HEK293 (cell line): Measurements from ENCODE around the gene LAMA2.

ENCODE experiments used
- CTCF ChIA-PET: fragments of 350-600 bp; formaldehyde crosslinking; extraction: SDS; loops from one replicate; lab custom pipeline; 2021; ENCODE audit warnings: antibody characterized with exemption; lab: Yijun Ruan, JAX
- POLR2A ChIA-PET: fragments of 300-600 bp; formaldehyde crosslinking; extraction: SDS; loops from one replicate; lab custom pipeline; 2020; ENCODE audit warnings: antibody characterized with exemption, inconsistent platforms; lab: Yijun Ruan, JAX
- H3K27ac ChIP-seq: fragments of 200-500 bp; sonication (Bioruptor generic); 2 replicates; pipeline ENCODE4 v1.5.1; 2014; ENCODE audit warnings: low read depth, low read length, control low read depth, inconsistent platforms; ENCODE audit errors: extremely low read depth
- H3K36me3 ChIP-seq, 2 experiments: fragments of 200-500 bp in 1 of 2; sonication (Bioruptor generic) in 1 of 2; 1 replicate in 1 of 2; 2 replicates in 1 of 2; pipeline ENCODE4 v1.5.1; 2014 to 2017; ENCODE audit warnings: inconsistent platforms in 2 of 2, low read length in 2 of 2; ENCODE audit not compliant: control insufficient read depth in 2 of 2, insufficient read depth in 1 of 2
- H3K4me1 ChIP-seq: fragments of 200-500 bp; sonication (Bioruptor generic); 2 replicates; pipeline ENCODE4 v1.5.1; 2014; ENCODE audit warnings: mild to moderate bottlenecking, low read length, inconsistent platforms; ENCODE audit not compliant: control insufficient read depth, insufficient read depth
- H3K4me3 ChIP-seq: 2 replicates; pipeline ENCODE4 v1.5.1; 2011; ENCODE audit warnings: low read depth, mild to moderate bottlenecking, control low read depth, low read length, moderate library complexity
- H3K9me3 ChIP-seq: fragments of 200-500 bp; sonication (Bioruptor generic); 2 replicates; pipeline ENCODE4 v1.5.1; 2014; ENCODE audit warnings: low read depth, low read length, inconsistent platforms; ENCODE audit not compliant: control insufficient read depth, insufficient read depth
- MYNN ChIP-seq: fragments of 450-650 bp; formaldehyde crosslinking; IDR thresholded peaks from 2 replicates; pipeline ENCODE4 v1.5.1; 2016; ENCODE audit warnings: missing biosample characterization, missing genetic modification characterization, borderline replicate concordance
- WT1 ChIP-seq: fragments of 450-650 bp; formaldehyde crosslinking; IDR thresholded peaks from 2 replicates; pipeline ENCODE4 v1.5.1; 2016; ENCODE audit warnings: missing biosample characterization, missing genetic modification characterization
- YY2 ChIP-seq: fragments of 450-650 bp; formaldehyde crosslinking; IDR thresholded peaks from 2 replicates; pipeline ENCODE4 v1.5.1; 2016; ENCODE audit warnings: missing biosample characterization, missing genetic modification characterization
- ZBTB21 ChIP-seq: fragments of 450-650 bp; formaldehyde crosslinking; IDR thresholded peaks from 2 replicates; pipeline ENCODE4 v1.5.1; 2017; ENCODE audit warnings: missing biosample characterization, missing genetic modification characterization
- ZEB2 ChIP-seq: fragments of 450-650 bp; formaldehyde crosslinking; IDR thresholded peaks from 2 replicates; pipeline ENCODE4 v1.5.1; 2016; ENCODE audit warnings: missing biosample characterization, missing genetic modification characterization
- ZNF19 ChIP-seq: fragments of 450-650 bp; formaldehyde crosslinking; IDR thresholded peaks from 2 replicates; pipeline ENCODE4; 2016; ENCODE audit warnings: missing biosample characterization, missing genetic modification characterization, low read depth
- ZNF202 ChIP-seq: fragments of 450-650 bp; formaldehyde crosslinking; IDR thresholded peaks from 2 replicates; pipeline ENCODE4 v1.5.1; 2016; ENCODE audit warnings: missing biosample characterization, missing genetic modification characterization, borderline replicate concordance
- ZNF350 ChIP-seq: fragments of 450-650 bp; formaldehyde crosslinking; IDR thresholded peaks from 2 replicates; pipeline ENCODE4 v1.5.0; 2017; ENCODE audit warnings: missing biosample characterization, mild to moderate bottlenecking, missing genetic modification characterization
- ZNF473 ChIP-seq: fragments of 450-650 bp; formaldehyde crosslinking; IDR thresholded peaks from 2 replicates; pipeline ENCODE4 v1.5.1; 2017; ENCODE audit warnings: missing biosample characterization, missing genetic modification characterization
- ZNF530 ChIP-seq: fragments of 450-650 bp; formaldehyde crosslinking; IDR thresholded peaks from 2 replicates; pipeline ENCODE4 v1.5.1; 2016; ENCODE audit warnings: low read depth, missing biosample characterization, missing genetic modification characterization
- ZNF555 ChIP-seq: fragments of 450-650 bp; formaldehyde crosslinking; conservative IDR thresholded peaks from 2 replicates; pipeline ENCODE4 v1.5.1; 2017; ENCODE audit warnings: missing biosample characterization, mild to moderate bottlenecking, missing genetic modification characterization, inconsistent platforms
- ZNF596 ChIP-seq: fragments of 450-650 bp; IDR thresholded peaks from 2 replicates; pipeline ENCODE4 v1.5.0; 2018; ENCODE audit warnings: missing biosample characterization, mild to moderate bottlenecking, missing genetic modification characterization, moderate library complexity
- ZNF610 ChIP-seq: fragments of 450-650 bp; formaldehyde crosslinking; IDR thresholded peaks from 2 replicates; pipeline ENCODE4 v1.5.1; 2016; ENCODE audit warnings: missing biosample characterization, missing genetic modification characterization, borderline replicate concordance
- ZNF629 ChIP-seq: fragments of 450-650 bp; formaldehyde crosslinking; IDR thresholded peaks from 2 replicates; pipeline ENCODE4 v1.5.1; 2017; ENCODE audit warnings: missing biosample characterization, missing genetic modification characterization
- ZNF76 ChIP-seq: fragments of 450-650 bp; formaldehyde crosslinking; IDR thresholded peaks from 2 replicates; pipeline ENCODE4; 2016; ENCODE audit warnings: low read depth, missing biosample characterization, missing genetic modification characterization, borderline replicate concordance
- TF ChIP-seq, protein P1 (sequence below): fragments of 450-650 bp; formaldehyde crosslinking; IDR thresholded peaks from 2 replicates; pipeline ENCODE4 v1.5.1; 2016; ENCODE audit warnings: missing biosample characterization, missing genetic modification characterization
- TF ChIP-seq, protein P2 (sequence below): fragments of 450-650 bp; formaldehyde crosslinking; IDR thresholded peaks from 2 replicates; pipeline ENCODE4 v1.5.1; 2016; ENCODE audit warnings: missing biosample characterization, missing genetic modification characterization
- TF ChIP-seq, protein P3 (sequence below): fragments of 450-650 bp; formaldehyde crosslinking; IDR thresholded peaks from 2 replicates; pipeline ENCODE4 v1.5.1; 2017; ENCODE audit warnings: missing biosample characterization, missing genetic modification characterization
- TF ChIP-seq, protein P4 (sequence below): fragments of 450-650 bp; formaldehyde crosslinking; IDR thresholded peaks from 2 replicates; pipeline ENCODE4 v1.5.1; 2016; ENCODE audit warnings: missing biosample characterization, missing genetic modification characterization

The LAMA2 gene

DNA sequence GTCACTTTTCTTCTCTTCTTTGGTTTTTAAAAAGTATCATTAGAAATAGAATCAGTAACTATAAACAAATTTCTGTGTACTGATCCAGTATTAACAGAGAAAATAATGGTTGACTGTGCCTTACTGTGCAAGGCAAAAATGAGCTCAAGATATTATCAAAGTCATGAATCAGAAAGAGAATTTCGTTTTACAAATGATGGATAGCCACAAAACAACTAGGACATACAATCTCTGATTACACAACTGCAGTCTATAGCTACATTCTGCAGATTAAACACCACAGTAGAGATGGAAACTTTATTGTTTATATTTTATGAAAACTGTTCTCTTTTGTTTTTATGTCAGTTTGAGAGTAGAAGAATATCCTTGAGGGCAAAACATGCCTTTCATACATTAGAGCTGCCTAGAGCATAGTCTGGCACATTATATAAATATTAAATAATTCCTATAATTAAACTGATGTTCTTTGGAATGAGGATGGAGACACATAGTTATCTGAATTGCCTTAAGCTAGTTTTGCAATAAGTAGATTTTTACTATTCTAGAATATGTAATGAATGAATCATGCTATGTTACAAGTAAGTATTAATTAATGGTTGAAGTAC, 333.1 kb downstream of the LAMA2 start (continued):
- TF ChIP-seq, protein P1, sequence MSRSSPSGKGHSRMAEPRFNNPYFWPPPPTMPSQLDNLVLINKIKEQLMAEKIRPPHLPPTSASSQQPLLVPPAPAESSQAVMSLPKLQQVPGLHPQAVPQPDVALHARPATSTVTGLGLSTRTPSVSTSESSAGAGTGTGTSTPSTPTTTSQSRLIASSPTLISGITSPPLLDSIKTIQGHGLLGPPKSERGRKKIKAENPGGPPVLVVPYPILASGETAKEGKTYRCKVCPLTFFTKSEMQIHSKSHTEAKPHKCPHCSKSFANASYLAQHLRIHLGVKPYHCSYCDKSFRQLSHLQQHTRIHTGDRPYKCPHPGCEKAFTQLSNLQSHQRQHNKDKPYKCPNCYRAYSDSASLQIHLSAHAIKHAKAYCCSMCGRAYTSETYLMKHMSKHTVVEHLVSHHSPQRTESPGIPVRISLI (tag by site-specific recombination), result no peak

DNA sequence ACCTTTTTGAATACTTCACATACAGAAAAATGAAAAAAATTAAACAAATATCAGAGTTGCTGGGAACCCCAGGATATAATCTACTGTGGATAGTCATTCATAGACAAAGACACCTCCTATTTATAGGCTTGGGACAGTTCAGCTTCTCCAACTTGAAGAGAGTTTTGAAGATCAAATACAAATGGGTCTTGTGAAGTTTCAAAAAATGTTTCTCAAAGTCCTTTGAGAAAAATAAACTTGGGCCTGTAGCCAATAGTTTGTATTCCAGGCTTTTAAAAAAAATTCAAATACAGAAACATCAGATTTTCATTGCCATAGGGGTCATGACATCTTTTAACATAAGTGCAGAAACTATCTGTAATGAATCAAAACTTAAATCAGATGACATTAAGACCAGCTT, 334.8 kb downstream of the LAMA2 start:
- Histone ChIP-seq H3K27ac (no peak overlapping the region), H3K4me1 (no peaks in the 10 kb centered on the region), H3K36me3 (no peaks in the 10 kb centered on the region), H3K4me3 (no peak overlapping the region), H3K9me3 (no peaks in the 10 kb centered on the region)
- CTCF ChIA-PET, result interaction anchor here (0.6 to 1.3 kb wide), 3 partner anchors 34 to 505 kb away, joined by 3 to 4 read pairs (median 4); no protein-coding TSS in a partner anchor
- POLR2A ChIA-PET, result no interaction called here
- no peak for TF ChIP-seq YY2
- TF ChIP-seq ZNF19, result no peak
- no peak for TF ChIP-seq ZNF202
- no peak for TF ChIP-seq ZNF530
- TF ChIP-seq WT1 (tag by site-specific recombination), result no peak
- no peak for TF ChIP-seq MYNN (tag by site-specific recombination)

DNA sequence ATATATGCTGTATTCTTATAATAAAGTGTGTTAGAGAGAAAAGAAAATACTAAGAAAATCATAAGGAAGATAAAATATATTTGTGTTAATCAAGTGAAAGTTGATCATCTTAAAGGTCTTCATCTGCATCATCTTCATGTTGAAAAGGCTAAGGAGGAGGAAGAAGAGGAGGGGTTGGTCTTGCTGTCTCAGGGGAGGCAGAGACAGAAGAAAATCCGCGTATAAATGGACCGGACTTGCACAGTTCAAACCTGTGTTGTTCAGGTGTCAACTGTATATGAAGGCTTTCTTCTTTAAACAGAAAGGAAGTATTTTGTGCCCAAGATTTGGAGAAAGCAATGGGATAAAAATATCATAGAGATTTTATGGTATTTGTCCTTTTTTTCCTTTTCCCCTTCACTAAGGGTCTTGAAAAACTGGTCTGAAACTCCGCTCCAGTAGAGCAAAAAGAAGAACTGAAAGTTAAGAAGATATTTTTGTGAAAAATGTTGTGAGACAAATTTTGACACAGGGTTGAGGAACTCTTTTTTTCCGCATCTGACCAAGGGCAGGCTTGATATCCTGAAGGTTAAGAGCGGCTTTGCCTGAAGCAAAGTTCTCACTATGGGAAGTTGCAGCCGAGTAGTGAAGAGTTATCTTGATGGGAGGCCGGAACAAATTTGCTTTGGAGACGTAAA, 350.7 kb downstream of the LAMA2 start:
- H3K4me1 ChIP-seq, result no peaks in the 10 kb centered on the region
- TF ChIP-seq ZNF555 (no peak), ZNF76 (tag by site-specific recombination) (no peak), ZEB2 (tag by site-specific recombination) (no peak), ZNF629 (no peak), ZNF473 (tag by site-specific recombination) (no peak), ZNF610 (tag by site-specific recombination) (no peak), ZNF350 (tag by site-specific recombination) (no peak), ZNF596 (tag by site-specific recombination) (no peak), ZBTB21 (no peak)
- TF ChIP-seq, protein P2, sequence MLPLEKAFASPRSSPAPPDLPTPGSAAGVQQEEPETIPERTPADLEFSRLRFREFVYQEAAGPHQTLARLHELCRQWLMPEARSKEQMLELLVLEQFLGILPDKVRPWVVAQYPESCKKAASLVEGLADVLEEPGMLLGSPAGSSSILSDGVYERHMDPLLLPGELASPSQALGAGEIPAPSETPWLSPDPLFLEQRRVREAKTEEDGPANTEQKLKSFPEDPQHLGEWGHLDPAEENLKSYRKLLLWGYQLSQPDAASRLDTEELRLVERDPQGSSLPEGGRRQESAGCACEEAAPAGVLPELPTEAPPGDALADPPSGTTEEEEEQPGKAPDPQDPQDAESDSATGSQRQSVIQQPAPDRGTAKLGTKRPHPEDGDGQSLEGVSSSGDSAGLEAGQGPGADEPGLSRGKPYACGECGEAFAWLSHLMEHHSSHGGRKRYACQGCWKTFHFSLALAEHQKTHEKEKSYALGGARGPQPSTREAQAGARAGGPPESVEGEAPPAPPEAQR (tag by site-specific recombination), result no peak
- TF ChIP-seq, protein P3, sequence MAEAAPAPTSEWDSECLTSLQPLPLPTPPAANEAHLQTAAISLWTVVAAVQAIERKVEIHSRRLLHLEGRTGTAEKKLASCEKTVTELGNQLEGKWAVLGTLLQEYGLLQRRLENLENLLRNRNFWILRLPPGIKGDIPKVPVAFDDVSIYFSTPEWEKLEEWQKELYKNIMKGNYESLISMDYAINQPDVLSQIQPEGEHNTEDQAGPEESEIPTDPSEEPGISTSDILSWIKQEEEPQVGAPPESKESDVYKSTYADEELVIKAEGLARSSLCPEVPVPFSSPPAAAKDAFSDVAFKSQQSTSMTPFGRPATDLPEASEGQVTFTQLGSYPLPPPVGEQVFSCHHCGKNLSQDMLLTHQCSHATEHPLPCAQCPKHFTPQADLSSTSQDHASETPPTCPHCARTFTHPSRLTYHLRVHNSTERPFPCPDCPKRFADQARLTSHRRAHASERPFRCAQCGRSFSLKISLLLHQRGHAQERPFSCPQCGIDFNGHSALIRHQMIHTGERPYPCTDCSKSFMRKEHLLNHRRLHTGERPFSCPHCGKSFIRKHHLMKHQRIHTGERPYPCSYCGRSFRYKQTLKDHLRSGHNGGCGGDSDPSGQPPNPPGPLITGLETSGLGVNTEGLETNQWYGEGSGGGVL (tag by site-specific recombination), result no peak
- TF ChIP-seq, protein P4, sequence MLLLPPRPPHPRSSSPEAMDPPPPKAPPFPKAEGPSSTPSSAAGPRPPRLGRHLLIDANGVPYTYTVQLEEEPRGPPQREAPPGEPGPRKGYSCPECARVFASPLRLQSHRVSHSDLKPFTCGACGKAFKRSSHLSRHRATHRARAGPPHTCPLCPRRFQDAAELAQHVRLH (tag by site-specific recombination), result no peak
- TF ChIP-seq, all 188 proteins: peak for 0
- Histone ChIP-seq H3K36me3 (no peaks in the 10 kb centered on the region), H3K4me3 (no peak overlapping the region), H3K27ac (no peak overlapping the region), H3K9me3 (no peaks in the 10 kb centered on the region)
- CTCF ChIA-PET, result no interaction called here
- POLR2A ChIA-PET, result no interaction called here
